HG02571 (cell line): ENCODE results near the gene NR2F1.

Experiments
- ATAC-seq: cut with Tn5 transposase; IDR thresholded peaks from one replicate; pipeline ENCODE4 v1.9.1; 2021; ENCODE audit warnings: mild to moderate bottlenecking, moderate library complexity; ENCODE audit not compliant: unreplicated experiment

NR2F1 gene

DNA sequence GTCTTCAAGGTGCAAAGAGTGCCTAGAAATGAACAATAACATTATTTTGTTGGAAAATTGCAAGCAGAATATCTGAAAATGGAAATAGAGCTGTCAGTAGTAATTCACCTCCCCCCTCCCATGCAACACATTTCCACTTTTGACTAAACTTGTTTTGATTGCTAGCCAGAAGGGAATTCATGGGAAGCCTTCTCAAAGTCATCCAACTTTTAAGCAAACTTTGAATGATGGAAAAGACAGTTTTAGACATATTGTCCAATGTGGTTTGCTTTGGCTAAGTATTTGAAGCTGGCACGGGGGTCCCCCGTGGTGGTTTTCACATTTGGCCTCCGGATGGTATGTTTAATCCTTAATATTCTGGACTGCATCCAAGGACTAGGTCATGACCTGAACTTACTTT is 7.5 kb downstream of the NR2F1 start:
- no peak for ATAC-seq

- no peak for ATAC-seq
Observed at GRCh38 chr5:93591323-93591945, 8.4 kb downstream of the NR2F1 start.

DNA sequence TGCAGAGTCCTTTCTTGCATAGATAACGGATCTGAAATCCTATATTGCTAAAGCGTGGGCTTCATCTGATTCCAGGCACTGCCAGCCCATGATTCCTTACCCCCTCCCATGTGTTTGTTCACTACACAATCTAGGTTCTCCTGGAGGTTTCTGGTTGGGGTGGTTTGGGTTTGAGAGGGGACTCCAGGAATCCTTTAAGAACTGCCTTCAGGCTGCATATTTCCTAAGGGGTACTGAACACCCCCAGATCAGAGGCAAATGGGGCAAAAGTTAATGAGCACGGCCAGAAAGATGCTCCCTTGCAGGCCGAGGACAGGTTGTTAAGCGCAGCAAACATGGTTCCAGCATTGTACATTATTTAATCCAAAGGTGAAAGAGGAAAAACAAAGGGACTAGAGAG is 9.9 kb downstream of the NR2F1 start:
- no peak for ATAC-seq

DNA sequence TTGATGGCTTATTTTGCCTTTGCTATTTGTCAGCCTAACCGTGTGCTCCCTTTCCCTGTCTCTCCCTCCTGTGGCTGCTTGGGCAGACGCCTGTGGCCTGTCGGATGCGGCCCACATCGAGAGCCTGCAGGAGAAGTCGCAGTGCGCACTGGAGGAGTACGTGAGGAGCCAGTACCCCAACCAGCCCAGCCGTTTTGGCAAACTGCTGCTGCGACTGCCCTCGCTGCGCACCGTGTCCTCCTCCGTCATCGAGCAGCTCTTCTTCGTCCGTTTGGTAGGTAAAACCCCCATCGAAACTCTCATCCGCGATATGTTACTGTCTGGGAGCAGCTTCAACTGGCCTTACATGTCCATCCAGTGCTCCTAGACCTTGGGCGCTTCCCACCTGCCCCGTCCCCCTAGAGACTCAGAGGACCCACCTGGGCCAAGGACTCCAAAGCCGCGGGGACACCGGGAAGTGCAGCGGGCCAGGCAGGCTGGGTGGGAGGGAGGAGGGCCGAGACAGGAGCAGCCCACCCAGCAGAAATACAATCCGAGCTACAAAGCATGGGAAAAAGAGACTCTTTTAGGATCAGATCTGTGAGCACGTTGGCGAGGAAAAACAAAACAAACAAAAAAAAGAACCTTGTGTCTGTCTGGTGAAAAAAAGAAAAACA is 10.6 kb downstream of the NR2F1 start:
- no peak for ATAC-seq

GRCh38 chr5:93594591-93595419 is 11.8 kb downstream of the NR2F1 start:
- no peak for ATAC-seq

DNA sequence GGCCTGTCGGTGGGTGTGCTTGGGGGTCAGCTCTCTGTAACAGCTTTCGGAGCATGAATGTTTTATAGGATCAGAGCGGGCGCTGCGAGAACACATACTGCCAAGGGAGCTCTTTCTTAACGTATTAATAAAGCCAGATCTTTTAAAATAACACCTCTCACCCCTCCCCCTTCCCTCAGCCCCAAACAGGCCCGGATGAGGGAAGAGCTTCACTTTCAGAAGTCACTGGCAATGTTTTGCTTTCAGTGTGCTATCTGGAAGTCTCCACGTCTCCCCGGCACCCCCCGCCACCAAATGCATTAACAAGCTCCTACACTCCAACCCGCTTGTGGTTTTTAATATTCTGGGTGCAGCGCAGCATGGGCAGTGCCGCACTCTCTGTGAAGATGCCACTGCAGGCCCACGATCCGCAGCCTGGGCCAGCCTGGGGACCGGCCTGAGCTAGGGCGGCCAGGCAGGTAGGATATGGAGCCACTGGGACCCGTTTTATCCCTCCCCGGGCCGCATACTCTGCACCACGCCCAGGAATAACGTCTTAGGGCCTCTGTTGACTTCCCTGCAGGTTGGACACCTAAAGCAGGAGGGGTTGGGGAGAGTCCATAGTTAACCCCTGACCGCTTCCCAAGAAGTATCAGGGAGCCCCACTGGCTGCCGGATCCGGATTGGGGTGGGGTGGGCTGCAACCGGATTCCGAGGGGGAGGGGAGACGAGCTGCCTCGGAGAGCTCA is 12.6 kb downstream of the NR2F1 start:
- no peak for ATAC-seq

- ATAC-seq = no peak
Observed at GRCh38 chr5:93596310-93596675, 13.3 kb downstream of the NR2F1 start.

DNA sequence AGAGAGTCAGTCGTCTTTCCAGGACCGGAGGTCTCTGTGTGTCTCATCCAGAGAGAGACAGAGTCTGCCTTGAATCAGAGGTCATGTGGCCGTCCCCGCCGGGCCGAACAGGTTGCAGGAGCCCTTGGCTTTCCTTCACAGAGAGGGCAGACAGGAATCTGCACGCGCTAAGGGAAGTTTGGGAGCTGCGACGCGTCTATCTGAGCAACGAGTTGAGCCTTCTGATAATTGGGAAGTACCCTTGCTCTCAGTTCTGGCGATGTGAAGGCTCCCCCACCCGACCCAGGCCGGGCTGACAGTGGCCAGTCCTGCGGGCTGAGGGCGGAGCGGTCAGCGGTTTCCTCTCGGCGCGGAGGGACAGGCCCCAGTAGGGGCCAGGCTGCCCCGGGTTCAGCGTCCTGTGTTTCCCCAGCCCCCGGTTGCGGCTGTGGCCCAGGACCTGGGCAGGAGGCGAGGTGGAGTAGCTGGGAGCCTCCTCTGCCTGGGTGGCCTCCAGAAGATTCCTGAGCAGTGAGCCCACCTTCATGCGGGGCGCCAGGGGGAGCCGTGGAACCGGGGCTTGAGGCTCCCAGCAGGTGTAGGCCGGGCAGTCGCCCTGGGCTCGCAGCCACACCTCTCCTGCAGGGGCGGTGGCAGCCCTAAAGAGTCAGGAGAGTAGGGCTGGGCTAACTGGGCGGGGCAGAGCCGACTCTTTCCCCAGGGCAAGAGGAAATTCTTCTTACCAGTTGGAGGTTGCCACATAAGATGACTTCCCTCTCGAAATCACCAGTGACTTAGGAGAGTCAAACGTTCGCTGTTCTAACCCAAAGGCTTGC is 13.9 kb downstream of the NR2F1 start:
- no peak for ATAC-seq

DNA sequence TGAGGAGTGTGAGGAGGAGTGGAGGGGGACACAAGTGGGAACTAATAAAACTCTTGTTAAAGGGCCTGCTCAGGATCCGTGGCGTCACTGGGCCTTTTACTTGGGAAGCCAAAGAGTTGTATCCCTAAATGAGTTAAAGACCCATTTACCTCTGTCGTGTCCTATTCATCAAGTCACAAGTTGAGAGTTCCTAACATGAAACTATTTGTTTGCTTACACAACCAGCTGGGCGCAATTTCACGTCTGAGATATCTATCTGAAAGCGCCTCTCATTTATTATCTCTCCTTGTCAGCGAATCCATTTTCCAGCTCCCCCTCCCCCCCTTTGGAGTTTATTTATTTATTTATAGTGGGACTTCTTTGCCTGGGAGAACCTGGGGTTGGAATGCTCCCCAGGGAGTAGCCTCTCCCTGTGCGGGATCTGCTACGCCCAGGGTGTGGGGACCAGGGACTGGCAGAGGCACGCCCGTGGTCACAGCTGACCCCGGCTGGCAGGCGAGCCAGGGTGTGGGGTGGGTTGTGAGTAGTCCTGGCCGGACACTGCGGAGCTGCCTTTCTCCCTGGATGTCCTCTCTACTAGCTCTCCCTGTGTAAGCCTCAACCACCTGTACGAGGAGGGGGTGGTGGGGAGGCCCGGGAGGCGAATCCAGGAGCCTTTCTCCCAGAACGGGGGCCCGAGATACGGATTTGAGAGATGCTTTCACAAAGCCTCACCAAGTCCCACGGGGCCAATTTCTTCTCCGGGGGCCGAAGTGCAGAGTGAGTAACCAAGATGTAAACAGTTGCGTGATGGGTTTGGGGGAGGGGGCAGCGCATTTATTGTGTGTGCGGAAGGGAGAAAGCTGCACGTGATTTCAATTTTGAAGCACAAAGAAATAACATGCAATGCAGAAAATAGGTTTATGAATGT is 15.3 kb downstream of the NR2F1 start:
- ATAC-seq = no peak

GRCh38 chr5:93599001-93599379 is 16.0 kb downstream of the NR2F1 start:
- ATAC-seq = no peak

DNA sequence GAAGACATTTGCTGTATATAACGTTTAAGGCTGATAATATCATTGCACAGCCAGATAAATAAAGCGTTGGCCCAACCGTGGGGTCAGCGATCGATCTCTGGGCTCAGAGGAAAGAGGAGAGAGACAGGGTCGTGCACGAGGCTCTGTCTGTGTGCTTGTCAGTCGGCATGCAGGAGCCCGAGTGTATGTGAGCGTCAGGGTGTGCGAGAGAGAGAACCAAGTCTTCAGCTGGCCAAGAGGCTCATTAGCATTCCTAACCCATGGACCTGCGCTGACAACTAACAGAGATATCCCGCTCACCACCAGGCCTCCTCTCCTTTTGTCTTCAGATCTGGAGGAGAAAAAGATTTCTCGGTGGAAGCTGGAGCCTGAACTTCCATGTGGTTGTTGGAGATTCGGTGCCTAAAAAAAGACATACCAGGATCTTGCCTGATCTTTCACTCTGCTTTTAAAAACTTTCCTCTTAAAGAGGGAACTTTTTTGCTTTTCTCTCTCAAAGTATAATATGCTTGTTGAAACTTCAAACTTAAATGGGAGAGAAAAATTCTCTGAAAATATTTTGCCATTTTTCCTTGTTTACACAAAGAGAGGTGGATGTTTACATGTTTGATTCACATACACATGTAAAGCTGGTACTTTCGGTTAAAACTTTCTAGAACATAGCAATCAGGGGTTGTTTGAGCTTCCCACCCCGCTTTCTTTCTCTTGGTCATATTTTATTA is 16.5 kb downstream of the NR2F1 start:
- no peak for ATAC-seq

DNA sequence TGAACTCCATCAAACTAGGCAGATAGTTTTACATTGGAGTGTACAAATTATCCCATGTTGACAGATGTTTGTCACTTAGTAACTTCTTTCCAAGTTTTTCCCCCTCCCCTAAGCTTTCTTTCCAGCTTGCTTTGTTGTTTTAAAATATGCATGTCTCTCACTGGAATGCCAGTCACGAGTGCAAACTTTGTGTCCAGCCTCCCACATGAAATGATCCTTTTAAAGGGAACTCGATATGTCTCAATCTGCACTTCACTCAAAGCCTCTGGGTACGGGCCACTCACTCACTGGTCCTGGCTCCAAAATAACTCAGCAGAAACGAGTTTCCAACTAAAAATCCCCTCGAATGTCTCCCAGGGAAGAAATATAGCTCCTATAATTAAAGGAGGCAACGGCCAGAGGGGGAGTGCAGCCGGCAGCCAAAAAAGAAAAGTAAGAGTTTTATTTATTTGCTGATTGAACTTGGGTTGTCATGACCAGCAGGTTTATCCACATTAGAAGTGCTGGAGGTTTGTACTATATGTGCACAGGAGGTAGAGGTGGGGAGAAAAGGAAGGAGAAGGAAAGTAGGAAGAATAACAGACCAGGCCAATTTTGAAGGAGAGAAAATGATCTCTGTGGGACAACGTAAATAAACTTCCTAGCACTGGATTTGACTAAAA is 17.5 kb downstream of the NR2F1 start:
- ATAC-seq = no peak

DNA sequence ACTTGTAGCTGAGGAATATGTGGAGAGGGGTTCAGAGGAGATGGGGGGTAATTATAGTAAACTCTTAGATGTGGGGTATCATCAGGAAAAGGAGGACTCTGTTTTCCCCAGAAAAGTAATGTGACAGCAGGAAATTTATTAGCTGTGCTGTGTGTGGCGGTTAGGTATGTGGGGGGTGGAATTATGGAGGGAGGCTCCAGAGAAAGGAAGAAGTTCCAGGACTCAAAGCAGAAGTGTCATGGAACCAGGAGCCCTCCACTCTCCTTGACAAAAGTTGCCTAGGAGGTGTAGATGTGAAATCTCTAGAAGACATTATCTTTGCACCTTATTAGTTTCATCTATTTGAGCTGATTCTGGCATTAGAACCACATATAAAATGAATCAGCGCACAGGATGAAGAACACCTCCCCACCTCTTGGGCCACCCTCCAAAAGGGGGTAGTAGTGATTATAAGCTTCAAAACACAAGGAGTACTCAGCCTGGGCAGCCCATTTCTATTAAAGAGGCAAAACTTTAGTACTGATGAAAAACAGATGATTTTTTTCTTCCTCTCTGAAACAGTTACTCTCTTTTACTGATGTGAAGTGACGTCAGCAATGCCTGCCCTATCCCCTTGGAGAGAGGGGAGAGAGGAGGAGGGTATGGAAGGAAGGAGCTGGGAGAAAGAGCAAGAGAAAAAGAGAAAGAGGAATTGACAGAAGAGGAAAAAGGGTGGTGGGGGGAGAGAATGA is 18.2 kb downstream of the NR2F1 start:
- no peak for ATAC-seq

DNA sequence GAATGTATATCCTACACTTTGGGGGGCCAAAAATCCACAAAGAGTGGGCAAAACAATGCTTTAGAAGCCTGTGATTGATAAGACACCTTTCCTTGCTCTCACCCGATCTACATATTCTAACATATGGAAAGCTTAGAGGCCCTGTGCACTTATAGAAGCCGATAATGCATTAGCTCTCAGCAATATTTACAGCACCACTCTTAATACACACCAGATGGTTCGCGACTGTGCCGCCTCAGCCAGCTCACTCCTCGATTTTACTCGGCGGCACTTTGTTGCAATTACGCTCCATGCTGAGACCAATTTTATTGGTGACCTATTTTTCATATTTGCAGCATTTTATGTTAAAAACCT is 18.8 kb downstream of the NR2F1 start:
- ATAC-seq = no peak

GRCh38 chr5:93602241-93603077 is 19.4 kb downstream of the NR2F1 start:
- no peak for ATAC-seq

DNA sequence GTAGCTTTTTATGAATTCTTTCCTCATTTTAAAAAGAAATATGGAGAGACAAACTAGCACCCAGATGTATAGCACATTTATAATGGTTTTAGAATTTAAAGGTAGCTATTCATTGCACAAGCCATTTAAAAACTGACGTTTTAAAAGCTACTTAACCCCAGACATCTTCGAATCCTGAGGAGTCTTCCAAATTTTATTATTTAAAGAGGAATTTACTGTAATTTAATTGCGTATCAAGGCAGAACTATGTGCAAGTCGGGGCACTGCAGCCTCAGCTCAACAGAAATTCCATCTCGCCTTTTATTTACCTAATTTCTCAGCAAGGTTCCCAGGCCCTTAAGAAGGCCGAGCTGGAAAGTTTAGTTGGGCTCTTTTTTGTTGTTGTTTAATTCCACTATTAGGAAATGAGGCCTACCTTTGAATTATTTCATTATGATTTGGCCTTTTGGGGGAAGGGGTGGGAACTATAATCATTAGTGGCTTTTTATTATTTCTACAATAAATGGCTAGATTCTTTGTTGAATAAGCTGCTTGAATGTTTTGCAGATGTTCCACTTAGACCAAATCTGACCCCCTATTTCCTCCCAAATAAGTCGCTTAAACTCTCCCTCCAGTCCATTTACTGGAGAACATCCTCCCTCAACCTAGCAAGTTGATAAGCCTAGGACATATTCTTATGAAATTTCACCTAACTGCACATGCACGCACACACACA is 20.2 kb downstream of the NR2F1 start:
- ATAC-seq = no peak
